Measurements from ENCODE around the gene KIF4B.
"Not testable (repeated sequence)": the region's sequence is repeated elsewhere in the genome, so short reads cannot be mapped to it uniquely, and the experiment has no call there.

KIF4B gene, protein sequence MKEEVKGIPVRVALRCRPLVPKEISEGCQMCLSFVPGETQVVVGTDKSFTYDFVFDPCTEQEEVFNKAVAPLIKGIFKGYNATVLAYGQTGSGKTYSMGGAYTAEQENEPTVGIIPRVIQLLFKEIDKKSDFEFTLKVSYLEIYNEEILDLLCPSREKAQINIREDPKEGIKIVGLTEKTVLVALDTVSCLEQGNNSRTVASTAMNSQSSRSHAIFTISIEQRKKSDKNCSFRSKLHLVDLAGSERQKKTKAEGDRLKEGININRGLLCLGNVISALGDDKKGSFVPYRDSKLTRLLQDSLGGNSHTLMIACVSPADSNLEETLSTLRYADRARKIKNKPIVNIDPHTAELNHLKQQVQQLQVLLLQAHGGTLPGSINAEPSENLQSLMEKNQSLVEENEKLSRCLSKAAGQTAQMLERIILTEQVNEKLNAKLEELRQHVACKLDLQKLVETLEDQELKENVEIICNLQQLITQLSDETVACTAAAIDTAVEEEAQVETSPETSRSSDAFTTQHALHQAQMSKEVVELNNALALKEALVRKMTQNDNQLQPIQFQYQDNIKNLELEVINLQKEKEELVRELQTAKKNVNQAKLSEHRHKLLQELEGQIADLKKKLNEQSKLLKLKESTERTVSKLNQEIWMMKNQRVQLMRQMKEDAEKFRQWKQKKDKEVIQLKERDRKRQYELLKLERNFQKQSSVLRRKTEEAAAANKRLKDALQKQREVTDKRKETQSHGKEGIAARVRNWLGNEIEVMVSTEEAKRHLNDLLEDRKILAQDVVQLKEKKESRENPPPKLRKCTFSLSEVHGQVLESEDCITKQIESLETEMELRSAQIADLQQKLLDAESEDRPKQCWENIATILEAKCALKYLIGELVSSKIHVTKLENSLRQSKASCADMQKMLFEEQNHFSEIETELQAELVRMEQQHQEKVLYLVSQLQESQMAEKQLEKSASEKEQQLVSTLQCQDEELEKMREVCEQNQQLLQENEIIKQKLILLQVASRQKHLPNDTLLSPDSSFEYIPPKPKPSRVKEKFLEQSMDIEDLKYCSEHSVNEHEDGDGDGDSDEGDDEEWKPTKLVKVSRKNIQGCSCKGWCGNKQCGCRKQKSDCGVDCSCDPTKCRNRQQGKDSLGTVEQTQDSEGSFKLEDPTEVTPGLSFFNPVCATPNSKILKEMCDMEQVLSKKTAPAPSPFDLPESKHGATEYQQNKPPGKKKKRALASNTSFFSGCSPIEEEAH

DNA sequence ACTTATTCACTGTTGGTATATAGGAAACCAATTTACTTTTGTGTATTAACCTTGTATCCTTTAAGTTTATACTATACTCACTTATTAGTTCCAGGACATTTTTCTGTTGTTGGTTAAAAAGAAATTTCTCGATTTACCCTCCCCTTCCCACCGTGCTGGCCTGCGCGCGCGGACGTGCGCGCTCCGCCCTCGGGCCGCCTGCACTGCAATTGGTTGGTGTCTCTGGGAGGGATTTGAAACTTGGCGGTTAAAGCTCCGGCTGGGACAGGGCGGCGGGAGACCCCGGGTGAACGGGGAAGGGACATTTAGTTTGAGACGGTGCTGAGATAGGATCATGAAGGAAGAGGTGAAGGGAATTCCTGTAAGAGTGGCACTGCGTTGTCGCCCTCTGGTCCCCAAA, at the start of gene KIF4B:
TSS of gene KIF4B (plus strand) at position 230 of the 400 bp plus-strand sequence. CDS start at position 335, 105 bp downstream.
- H3K4me3 Mint-ChIP-seq: no peak within 1 kb of the TSS
- H3K27me3 Mint-ChIP-seq: peaks cover 4% of the 10 kb centered on the region
- H3K36me3 Mint-ChIP-seq: no peaks in the 10 kb centered on the region

DNA sequence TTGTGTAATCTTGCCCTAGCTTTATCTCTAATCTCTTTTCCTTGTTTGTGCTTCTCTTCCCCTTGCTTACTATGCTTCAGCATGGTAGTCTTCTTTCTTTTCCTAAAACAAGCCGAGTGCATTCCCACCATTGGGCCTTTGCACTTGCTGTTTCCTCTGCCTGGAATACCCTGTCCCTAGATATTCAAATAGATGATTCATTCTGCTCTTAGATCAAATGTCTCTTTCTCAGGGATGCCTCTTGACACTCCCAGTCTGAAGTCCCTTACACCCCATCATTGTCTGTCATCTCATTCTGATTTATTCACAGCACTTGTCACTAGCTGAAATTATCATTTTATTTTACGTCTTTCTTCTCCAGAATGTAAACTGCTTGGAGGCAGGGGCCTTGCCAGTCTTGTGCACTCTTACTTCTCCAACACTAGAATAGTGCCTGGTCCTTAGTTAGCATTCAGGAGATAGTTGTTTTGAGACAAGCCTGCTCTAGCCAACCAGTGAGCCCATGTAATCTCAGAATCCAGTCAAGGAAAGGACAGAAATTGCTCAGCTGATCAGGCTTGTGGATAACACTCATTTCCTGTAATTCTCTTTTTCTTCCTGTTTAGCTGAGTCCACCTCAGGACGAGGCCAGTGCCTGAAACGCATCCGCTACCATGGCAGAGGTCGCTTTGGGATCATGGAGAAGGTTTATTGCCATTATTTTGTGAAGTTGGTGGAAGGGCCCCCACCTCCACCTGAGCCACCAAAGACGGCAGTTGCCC, 47.3 kb upstream of the KIF4B start:
- CTCF ChIA-PET: no interaction called here
- H3K27ac Mint-ChIP-seq: peak overlapping the region; percentile 42
- H3K36me3 Mint-ChIP-seq: peaks cover 16% of the 10 kb centered on the region
- no peaks in the 10 kb centered on the region for H3K27me3 Mint-ChIP-seq
- H3K4me1 Mint-ChIP-seq: peaks cover 3% of the 10 kb centered on the region
- H3K9me3 Mint-ChIP-seq: no peaks in the 10 kb centered on the region
- DNase-seq: no peak
- no peak overlapping the region for H3K4me3 Mint-ChIP-seq

More for the DNA sequence above, at the start of gene KIF4B:
- no peaks in the 10 kb centered on the region for H3K4me1 Mint-ChIP-seq
- no peak within 1 kb of the TSS for H3K27ac Mint-ChIP-seq
- DNase-seq: no peak
- CTCF ChIA-PET: no interaction called here
- no peaks in the 10 kb centered on the region for H3K9me3 Mint-ChIP-seq

DNA sequence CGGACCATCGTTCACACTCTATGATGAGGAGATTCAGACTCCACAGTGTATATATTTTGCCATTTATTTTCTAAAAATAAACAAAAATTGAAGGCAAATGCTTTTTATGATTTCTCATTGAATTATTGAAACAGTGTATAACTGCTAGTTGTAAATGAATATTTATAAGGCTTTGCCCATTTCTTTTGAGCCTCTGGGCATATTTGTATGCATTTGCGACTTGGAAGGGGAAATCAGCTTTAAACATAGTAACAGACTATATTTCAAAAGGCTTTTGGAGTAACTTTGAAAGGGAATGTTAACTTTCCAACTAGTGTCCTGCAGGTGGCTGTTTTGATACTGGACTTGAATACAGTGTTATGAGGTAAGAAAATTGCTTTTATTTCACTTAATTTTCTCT, 46.7 kb upstream of the KIF4B start:
- Mint-ChIP-seq H3K27me3 (no peaks in the 10 kb centered on the region), H3K27ac (no peak overlapping the region), H3K4me3 (no peak overlapping the region), H3K9me3 (no peaks in the 10 kb centered on the region), H3K4me1 (peaks cover 3% of the 10 kb centered on the region), H3K36me3 (peaks cover 16% of the 10 kb centered on the region)
- no peak for DNase-seq
- CTCF ChIA-PET: no interaction called here

DNA sequence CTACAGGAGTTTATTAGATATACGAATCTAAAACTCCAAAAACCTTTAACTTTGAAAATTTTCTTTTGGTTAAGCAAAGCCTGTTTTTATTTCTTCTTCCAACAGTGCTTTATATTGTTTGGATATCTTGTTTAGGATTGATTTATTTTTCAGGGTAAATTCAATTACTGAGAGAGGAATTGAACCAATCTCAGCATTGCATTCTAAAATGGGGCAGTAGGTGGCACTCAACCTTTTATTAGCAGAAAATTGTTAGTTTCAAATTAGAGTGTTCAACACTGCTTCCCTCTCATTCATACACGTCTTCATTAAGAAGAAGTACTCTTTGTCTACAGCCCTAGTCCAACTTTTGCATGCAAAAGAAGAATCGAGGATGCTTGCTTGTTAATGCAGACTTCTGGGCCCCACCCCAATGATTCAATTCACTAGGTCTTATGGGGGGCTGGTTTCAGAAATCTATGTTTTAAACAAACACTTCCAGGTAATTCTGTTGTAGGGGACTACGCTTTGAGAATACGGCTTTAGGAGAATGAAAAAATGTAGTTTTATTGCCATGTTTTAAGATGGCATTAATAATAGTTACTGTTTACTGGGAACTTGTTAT, 46.0 kb upstream of the KIF4B start:
- Mint-ChIP-seq H3K4me3 (no peak overlapping the region), H3K27ac (no peak overlapping the region), H3K36me3 (peaks cover 14% of the 10 kb centered on the region), H3K9me3 (no peaks in the 10 kb centered on the region), H3K27me3 (no peaks in the 10 kb centered on the region), H3K4me1 (peaks cover 3% of the 10 kb centered on the region)
- DNase-seq: no peak
- CTCF ChIA-PET: interaction anchor here (1.0 to 1.3 kb wide), 2 partner anchors 17 to 22 kb away, joined by 3 to 4 read pairs; no protein-coding TSS in a partner anchor

DNA sequence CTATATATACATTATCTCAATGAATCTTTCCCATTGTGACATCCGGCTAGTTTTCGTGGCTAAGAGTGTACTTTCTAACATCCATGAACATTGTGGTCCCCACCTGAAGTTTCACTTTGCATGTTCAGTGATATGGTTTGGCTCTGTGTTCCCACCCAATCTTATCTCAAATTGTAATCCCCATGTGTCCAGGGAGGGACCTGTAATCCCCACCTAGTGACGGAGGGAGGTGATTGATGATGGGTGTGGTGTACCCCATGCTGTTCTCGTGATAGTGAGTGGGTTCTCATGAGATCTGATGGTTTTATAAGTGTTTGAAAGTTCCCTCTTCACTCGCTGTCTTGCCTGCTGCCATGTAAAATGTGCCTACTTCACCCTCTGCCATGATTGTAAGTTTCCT, 44.6 kb upstream of the KIF4B start:
- peaks cover 12% of the 10 kb centered on the region for H3K36me3 Mint-ChIP-seq
- no peak overlapping the region for H3K4me3 Mint-ChIP-seq

DNA sequence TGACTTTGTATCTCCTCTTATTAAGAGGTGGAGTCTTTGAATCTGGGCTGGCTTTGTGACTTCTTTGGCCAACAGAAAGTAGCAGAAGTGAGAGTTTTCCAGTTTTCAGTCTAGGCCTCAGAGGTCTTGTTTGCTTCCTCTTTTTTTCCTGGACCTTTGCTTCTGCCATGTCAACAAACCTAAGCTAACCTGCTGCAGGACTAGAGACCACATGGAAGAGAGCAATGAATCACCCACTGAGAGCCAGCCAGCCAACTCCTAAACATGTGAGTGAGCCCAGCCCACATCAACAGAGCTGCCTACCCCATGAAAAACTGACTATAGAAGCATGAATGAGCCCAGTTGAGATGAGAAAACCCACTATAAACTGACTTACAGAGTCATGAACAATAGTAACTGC, 42.8 kb upstream of the KIF4B start:
- CTCF ChIA-PET: interaction anchor here (0.7 kb wide), 2 partner anchors 11 to 437 kb away, joined by 3 read pairs; no protein-coding TSS in a partner anchor
- peaks cover 13% of the 10 kb centered on the region for H3K36me3 Mint-ChIP-seq
- no peak for DNase-seq
- no peak overlapping the region for H3K27ac Mint-ChIP-seq
- H3K27me3 Mint-ChIP-seq: no peaks in the 10 kb centered on the region
- no peak overlapping the region for H3K4me3 Mint-ChIP-seq
- no peaks in the 10 kb centered on the region for H3K9me3 Mint-ChIP-seq
- no peaks in the 10 kb centered on the region for H3K4me1 Mint-ChIP-seq

More for the DNA sequence above, 44.6 kb upstream of the KIF4B start:
- peaks cover 3% of the 10 kb centered on the region for H3K4me1 Mint-ChIP-seq
- no peak overlapping the region for H3K27ac Mint-ChIP-seq
- no peaks in the 10 kb centered on the region for H3K27me3 Mint-ChIP-seq
- H3K9me3 Mint-ChIP-seq: no peaks in the 10 kb centered on the region
- CTCF ChIA-PET: interaction anchor here (1.2 to 1.3 kb wide), 2 partner anchors 23 to 35 kb away, joined by 3 to 4 read pairs; no protein-coding TSS in a partner anchor
- no peak for DNase-seq

DNA sequence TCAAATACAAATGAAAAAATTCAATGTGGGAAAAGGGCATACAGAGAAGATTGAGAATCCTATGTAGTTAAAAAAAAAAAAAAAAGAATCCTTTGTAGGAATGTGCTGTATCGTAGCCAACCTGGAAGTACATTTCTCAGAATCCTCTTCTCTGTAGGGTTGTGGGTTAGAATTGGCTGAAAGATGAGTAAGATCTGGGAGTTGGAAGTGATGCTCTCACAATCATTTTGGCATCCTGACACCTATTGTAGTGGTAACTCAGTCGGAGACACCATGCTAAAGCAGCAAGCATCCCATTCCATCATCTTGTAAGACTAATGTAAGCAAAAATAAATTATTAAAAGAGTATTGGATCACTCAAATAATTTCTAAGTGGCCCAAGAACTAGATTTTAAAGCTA, 42.1 kb upstream of the KIF4B start:
- Mint-ChIP-seq H3K36me3 (peaks cover 14% of the 10 kb centered on the region), H3K9me3 (peaks cover 2% of the 10 kb centered on the region), H3K4me3 (no peak overlapping the region), H3K27me3 (no peaks in the 10 kb centered on the region), H3K4me1 (no peaks in the 10 kb centered on the region), H3K27ac (no peak overlapping the region)
- CTCF ChIA-PET: interaction anchor here (0.7 kb wide), 1 partner anchor 11 kb away, joined by 3 read pairs; no protein-coding TSS in a partner anchor
- no peak for DNase-seq

DNA sequence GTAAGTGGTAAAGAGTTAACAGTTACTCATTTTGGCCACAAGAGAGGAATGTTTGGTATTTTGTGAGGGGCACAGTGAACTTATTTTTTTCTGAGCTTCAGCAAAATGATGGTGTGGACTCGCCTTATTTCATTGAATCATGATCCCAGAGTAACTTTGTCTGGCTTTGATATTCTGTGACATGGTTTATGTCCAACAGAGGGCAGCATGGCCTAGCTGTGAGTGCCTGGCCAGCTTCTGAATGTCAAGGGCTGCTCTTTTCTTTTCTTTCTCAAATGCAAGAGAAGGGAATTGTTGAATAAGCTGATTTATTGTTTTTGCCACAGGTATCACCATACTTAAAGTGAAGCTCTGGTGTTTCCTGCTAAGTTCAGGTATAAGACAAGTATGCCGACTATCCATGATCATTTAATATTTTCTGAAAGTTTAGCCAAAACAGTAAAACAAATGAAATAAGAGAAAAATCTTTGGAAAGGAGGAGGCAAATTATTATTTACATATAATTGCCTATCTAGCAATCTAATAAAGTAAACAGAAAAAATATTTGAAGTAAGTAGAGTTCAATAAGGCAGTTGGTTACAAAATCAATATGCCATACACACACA, 41.0 kb upstream of the KIF4B start:
- Mint-ChIP-seq H3K27me3 (no peaks in the 10 kb centered on the region), H3K36me3 (peaks cover 14% of the 10 kb centered on the region), H3K27ac (no peak overlapping the region), H3K4me3 (no peak overlapping the region), H3K4me1 (no peaks in the 10 kb centered on the region), H3K9me3 (peaks cover 3% of the 10 kb centered on the region)
- CTCF ChIA-PET: interaction anchor here (0.6 to 0.9 kb wide), 3 partner anchors 11 to 32 kb away, joined by 3 read pairs; no protein-coding TSS in a partner anchor
- DNase-seq: no peak

DNA sequence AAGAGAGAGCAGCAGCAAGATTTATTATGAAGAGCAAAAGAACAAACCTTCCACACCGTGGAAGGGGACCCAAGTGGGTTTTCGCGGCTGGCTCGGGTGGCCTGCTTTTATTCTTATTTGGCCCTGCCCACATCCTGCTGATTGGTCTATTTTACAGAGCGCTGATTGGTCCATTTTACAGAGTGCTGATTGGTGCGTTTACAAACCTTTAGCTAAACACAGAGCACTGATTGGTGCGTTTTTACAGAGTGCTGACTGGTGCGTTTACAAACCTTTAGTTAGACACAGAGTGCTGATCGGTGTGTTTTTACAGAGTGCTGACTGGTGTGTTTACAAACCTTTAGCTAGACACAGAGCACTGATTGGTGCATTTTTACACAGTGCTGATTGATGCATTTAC, 37.5 kb upstream of the KIF4B start:
- H3K36me3 Mint-ChIP-seq, H3K9me3 Mint-ChIP-seq, H3K4me1 Mint-ChIP-seq, DNase-seq, H3K27ac Mint-ChIP-seq, H3K4me3 Mint-ChIP-seq, H3K27me3 Mint-ChIP-seq, CTCF ChIA-PET: not testable (repeated sequence)

DNA sequence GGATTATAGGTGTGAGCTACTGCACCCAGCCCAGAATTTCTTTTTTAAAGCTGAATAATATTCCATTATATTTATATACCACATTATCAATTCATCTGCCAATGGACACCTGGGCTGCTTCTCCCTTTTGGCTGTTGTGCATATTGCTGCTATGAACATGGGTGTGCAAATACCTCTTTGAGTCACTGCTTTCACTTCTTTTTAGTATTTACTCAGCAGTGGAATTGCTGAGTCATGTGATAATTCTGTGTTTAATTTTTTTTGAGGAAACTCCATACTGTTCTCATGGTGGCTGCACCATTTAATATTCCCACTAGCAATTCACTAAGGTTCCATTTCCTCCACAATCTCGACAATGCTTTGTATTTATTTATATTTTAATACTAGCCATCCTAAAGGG, 36.1 kb upstream of the KIF4B start:
- CTCF ChIA-PET: no interaction called here
- no peak overlapping the region for H3K27ac Mint-ChIP-seq
- peaks cover 9% of the 10 kb centered on the region for H3K36me3 Mint-ChIP-seq
- no peaks in the 10 kb centered on the region for H3K4me1 Mint-ChIP-seq
- no peaks in the 10 kb centered on the region for H3K27me3 Mint-ChIP-seq
- H3K9me3 Mint-ChIP-seq: peaks cover 3% of the 10 kb centered on the region
- no peak overlapping the region for H3K4me3 Mint-ChIP-seq
- no peak for DNase-seq

DNA sequence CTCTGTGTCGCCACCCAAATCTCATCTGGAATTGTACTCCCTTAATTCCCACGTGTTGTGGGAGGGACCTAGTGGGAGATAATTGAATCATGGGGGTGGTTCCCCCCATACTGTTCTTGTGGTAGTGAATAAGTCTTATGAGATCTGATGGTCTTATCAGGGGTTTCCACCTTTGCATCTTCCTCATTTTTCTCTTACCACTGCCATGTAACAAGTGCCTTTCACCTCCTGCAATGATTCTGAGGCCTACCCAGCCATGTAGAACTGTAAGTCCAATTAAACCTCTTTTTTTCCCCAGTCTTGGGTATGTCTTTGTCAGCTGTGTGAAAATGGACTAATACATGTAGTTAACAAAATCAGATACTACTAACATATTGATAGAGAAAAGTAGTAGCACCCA, 35.3 kb upstream of the KIF4B start:
- not testable (repeated sequence) for H3K4me1 Mint-ChIP-seq, H3K4me3 Mint-ChIP-seq

DNA sequence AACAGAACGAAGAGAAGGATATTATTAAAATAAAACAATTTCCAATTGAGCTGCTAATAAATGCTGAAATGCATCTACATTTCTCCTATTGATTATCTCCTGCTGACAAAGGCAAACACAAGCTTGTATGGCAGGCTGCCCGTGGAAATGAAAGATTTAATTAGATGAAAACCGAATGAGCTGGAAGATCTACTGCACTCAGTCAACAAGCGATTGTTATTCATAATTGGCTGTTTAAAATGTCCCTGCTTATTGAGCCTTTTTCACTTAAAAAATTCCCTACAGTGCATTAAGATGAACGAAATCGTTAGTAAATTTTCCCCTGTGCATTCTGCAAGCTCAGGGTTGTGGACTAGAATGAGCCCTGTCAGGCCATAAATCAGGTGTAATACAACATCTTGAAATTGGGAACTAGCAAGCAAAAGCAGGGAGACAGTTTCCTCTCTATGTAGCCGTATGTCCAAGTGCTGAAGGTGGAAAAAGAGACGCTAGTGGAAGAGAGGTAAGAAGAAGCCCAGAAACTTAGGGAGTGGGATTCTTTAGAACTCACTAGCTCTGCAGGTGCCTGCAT, 28.5 kb upstream of the KIF4B start:
- Mint-ChIP-seq H3K9me3 (no peaks in the 10 kb centered on the region), H3K36me3 (no peaks in the 10 kb centered on the region), H3K27ac (no peak overlapping the region), H3K4me1 (no peaks in the 10 kb centered on the region), H3K27me3 (peaks cover 4% of the 10 kb centered on the region), H3K4me3 (no peak overlapping the region)
- DNase-seq: no peak
- CTCF ChIA-PET: interaction anchor here (0.7 to 1.0 kb wide), 2 partner anchors 12 to 17 kb away, joined by 3 read pairs; no protein-coding TSS in a partner anchor

More for the DNA sequence above, 35.3 kb upstream of the KIF4B start:
- H3K27ac Mint-ChIP-seq, CTCF ChIA-PET, H3K36me3 Mint-ChIP-seq, DNase-seq, H3K9me3 Mint-ChIP-seq, H3K27me3 Mint-ChIP-seq: not testable (repeated sequence)

All from activated naive CD4-positive, alpha-beta T cell treated with anti-CD3 and anti-CD28 coated beads, Interleukin-2, amount 10 ng/mL, durations not matched to agents 7 days and 5 days (primary cell).